M059J (cell line): ENCODE measurements around the gene RGS13. TPM values are rescaled to one million over a fixed set of nuclear protein-coding genes. Genes with fewer than 3 reads are reported as not detected.
A peak's percentile ranks its signal among the peaks of the same experiment; 100 is the strongest.

Source experiments
- DNase-seq: peaks from one replicate; pipeline ENCODE4 v3.0.0-alpha.2; 2012; ENCODE audit warnings: low read depth
- total RNA-seq: library from RNA; depleted of rRNA; stranded (reverse); fragments of >200 nt; shearing (Covaris generic); gene quantifications from 2 replicates; pipeline ENCODE4 v1.2.3, GENCODE V29; 2014

Gene RGS13
- total RNA-seq, 1 experiment from 2014 or later: 0.20 TPM

DNA sequence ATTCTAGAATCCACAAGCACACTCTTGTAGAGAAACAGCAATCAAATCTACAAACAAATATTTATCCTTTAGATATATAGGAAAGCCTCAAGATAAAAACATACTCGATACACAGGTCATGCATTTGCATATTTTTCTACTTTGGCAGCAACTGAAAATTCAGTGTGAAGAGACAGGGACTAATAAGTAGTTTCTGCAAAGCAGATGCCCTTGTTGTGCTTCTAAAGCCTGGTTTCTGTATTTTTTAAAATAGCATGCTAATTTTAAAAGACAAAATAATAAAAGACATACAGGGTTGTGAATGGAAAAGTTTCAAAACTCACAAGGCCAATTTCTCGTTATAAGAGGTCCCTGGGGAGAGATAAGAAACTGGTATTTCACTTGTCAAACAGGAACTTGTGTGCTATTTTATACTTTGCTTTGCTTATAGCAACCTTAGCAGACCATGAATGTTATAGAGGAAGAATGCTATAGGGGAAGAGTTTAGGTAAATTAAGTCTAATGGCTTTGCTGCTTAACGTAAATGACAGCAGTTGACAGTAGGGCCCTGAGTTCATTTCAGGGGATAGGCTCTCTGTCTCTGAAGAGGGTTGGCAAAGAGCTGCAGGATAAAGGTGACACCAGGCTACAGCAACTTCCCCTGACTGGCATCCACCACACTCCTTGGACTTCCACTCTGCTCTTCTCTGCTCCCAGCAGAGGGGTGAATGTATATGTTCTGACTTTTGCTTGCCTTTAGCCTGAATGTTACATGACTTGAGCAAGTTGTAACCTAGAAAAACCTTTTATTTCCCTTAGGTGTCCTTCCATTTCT lies 9.4 kb upstream of the RGS13 start:
- no peak for DNase-seq

DNA sequence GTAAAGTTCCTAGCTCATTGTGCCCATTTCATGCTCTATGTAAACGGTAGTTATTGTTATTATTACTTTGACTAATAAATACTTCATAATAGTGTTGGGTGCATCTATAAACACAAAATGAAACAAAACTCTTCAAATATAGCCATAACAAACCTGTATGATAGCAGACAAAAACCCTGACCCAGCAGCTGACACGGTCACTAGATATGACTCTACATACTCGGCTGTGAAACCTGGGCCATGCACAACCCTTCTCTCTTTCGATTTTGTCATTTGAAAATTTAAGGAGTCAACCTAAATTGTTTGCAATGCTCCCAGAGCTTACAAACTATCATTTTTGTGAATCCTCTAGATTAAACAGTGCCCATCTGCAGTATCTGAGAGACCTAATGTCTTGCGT lies 8.0 kb upstream of the RGS13 start:
- DNase-seq: no peak

DNA sequence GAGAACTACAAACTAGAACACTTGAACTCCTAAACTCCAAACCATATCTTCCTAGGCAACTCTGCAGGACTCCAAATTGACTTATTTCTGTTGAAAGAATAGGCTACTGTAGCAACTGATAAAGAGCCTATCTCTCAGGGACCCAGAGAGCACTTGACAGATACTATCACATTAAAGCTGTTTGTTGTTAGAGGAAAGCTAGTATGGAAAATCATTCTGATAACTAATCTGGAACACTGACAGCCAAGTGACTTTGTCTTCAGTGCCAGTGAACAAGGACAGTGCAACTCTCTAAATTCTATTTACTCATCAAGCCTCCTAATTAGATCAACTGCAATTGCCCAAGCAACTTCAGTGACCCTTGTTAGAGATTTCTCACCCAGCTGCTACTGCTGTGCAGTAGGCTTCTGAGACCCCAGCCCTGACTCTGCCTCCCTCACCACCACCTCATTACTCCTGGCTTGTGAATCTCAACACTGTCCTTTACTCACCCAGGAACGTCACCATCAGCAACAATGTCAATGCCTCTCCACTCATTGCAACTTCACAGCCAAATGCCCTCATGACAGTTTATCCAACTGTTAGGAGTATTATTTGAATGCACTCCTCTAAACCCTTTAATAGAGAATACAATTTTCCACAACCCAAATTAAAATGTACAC lies 7.4 kb upstream of the RGS13 start:
- no peak for DNase-seq

GRCh38 chr1:192629612-192630011 lies 6.3 kb upstream of the RGS13 start:
- DNase-seq: no peak

DNA sequence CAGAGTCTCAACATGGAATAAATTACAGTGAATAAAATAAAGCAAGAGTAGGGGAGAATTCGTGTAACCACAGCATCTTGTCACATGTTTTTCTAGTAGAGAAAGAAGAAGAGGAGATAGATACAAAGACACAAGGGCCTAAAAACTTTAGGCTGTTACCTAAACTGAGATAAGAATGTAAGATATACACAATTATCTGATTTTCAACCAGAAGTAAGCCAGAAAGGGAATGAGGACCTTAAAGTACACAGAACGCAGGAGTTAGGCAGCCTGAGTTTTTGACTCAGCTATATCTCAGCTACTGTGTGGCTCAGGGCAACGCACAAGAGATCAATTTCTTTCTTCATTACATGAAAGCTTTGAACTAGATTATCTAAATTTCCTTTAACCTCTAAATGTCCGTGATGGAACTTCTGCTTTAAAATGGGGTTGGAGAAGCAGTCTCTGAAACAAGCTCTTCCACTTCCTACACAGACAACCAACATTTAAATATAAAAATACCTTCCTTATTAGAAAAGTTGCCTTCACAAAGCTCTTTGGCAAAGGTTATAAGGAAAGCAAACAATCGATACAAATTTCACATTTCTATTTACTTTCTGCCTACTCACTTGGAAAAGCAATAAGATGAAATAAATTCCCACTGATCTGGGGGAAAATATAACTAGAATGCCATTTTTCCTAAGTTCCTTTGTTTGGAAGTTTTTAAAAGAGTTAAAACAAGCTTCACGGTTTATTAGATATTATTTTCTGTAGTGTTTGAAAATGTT lies 5.2 kb upstream of the RGS13 start:
- DNase-seq: no peak

- DNase-seq: no peak
These were observed 4.2 kb upstream of the RGS13 start for GRCh38 chr1:192631749-192632148.

DNA sequence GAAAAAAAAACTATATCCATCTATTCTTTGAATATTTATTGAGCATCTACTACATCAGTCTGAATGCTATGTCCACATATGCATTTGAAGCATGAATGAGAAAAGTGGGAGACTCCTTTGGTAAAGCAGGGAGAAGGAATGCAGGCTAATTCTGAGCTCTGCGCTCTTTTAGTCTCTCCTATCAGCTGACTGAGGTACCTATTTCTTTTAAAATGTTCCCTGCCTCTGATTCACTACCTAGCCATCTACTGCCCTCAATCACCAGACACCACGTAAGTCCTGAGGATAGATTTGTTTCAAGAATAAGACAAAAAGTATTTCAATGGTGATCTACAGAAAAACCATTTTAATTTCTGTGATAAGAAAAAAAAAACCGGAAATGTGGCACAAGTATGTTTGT lies 3.8 kb upstream of the RGS13 start:
- DNase-seq: no peak

GRCh38 chr1:192632641-192633532 lies 3.1 kb upstream of the RGS13 start:
- no peak for DNase-seq

GRCh38 chr1:192633533-192634253 lies 2.3 kb upstream of the RGS13 start:
- peak; percentile 41 for DNase-seq

GRCh38 chr1:192635041-192635440 lies 906 bp upstream of the RGS13 start:
- DNase-seq: no peak

GRCh38 chr1:192639607-192640368 lies 3.8 kb downstream of the RGS13 start:
- peak; percentile 66 for DNase-seq

- no peak for DNase-seq
These were observed 16.2 kb downstream of the RGS13 start for GRCh38 chr1:192652159-192652558.

DNA sequence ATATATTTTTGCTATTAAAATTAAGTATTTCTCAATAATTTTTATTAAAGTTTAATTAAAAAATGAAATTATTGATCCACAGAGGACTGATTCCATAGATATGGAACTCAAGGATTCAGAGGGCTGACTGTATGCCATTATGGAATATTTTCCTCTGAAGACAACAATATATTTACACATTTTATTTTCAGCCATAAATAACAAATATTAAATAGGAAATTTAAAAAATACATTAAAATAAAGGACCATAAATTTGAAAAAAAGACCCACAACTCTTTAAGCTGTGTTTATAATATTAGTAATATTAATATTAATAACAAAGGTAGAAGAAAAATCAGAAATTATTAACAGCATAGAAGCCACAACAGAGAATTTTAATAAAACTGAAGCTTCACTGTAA lies 18.2 kb downstream of the RGS13 start:
- no peak for DNase-seq

DNA sequence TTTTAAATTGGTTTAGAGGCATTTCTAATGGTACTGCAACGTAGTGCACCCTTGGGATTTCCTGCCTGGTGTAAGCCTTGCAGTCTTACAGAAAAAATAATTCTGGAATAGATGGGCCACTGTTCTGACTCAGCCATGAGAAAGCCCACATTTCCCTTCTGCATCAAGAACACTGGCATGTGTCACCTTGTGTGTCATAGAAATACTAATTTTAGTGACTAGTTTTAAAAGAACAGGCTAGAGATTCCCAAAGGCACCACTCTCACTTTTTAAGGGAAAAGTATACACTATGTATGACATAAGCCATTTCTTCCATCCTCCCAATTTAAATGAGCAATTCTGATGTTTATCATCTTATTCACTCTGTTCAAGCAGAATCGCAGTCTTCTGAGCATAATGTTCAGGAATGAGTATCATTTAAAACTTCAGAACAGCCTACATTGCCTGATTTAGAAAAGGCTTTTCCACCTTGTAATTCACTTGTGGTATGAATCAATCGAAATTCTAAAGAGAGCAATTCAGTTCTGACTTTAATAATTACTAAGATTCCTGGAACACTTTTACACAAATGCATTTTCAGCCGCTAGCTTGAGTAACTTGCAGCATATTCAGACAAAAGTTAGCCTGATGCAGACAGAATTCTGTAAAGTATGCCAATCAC lies 18.8 kb downstream of the RGS13 start:
- peak; percentile 79 for DNase-seq

GRCh38 chr1:192657760-192658159 lies 21.8 kb downstream of the RGS13 start:
- no peak for DNase-seq

DNA sequence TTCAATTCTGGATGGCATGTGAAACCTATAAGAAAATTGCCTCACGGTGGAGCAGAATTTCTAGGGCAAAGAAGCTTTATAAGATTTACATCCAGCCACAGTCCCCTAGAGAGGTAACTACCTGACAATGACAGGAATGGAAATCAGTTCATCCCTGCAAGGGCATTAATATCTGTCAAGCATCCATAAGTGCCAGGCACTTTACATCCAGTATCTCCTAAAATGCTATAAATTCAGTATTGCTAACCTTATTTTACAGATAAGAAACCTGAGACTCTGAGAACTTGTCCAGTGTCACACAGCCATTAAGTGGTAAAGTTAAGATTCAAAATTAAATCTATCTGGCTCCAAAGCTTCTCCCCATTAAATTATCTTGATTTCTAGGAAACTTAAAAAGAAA lies 22.3 kb downstream of the RGS13 start:
- no peak for DNase-seq

- DNase-seq: peak; percentile 66
These were observed 24.7 kb downstream of the RGS13 start for GRCh38 chr1:192660613-192661012.

DNA sequence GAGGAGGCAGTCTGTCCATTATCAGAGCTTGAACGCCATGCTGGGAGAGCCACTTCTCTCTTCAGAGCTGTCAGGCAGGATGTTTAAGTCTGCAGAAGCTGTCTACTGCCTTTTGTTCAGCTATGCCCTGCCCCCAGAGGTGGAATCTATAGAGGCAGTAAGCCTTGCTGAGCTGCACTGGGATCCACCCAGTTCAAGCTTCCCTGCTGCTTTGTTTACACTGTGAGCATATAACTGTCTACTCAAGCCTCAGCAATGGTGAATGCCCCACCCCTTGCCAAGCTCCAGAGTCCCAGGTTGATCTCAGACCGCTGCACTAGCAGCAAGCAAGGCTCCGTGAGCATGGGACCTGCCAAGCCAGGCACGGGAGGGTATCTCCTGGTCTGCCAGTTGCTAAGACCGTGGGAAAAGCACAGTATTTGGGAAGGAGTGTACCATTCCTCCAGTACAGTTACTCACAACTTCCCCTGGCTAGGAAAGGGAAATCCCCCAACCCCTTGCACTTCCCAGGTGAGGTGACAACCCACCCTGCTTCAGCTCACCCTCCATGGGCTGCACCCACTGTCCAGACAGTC lies 32.5 kb downstream of the RGS13 start:
- DNase-seq: peak; percentile 12

- no peak for DNase-seq
These were observed 33.2 kb downstream of the RGS13 start for GRCh38 chr1:192669174-192669573.
